Measurements from ENCODE around the gene PCDH18.
"Not testable (repeated sequence)": the region's sequence is repeated elsewhere in the genome, so short reads cannot be mapped to it uniquely, and the experiment has no call there.

DNA sequence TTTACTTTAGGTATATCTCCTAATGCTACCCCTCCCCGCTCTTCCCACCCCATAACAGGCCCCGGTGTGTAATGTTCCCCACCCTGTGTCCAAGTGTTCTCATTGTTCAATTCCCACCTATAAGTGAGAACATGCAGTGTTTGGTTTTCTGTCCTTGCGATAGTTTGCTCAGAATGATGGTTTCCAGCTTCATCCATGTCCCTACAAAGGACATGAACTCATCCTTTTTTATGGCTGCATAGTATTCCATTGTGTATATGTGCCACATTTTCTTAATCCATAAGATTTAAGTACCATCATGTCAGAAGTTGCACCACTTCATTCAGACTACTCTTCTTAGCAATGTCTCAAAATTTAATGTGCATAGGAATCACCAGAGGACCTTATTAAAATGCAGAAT, 5.5 kb upstream of the PCDH18 start:
- TF ChIP-seq, protein P1, sequence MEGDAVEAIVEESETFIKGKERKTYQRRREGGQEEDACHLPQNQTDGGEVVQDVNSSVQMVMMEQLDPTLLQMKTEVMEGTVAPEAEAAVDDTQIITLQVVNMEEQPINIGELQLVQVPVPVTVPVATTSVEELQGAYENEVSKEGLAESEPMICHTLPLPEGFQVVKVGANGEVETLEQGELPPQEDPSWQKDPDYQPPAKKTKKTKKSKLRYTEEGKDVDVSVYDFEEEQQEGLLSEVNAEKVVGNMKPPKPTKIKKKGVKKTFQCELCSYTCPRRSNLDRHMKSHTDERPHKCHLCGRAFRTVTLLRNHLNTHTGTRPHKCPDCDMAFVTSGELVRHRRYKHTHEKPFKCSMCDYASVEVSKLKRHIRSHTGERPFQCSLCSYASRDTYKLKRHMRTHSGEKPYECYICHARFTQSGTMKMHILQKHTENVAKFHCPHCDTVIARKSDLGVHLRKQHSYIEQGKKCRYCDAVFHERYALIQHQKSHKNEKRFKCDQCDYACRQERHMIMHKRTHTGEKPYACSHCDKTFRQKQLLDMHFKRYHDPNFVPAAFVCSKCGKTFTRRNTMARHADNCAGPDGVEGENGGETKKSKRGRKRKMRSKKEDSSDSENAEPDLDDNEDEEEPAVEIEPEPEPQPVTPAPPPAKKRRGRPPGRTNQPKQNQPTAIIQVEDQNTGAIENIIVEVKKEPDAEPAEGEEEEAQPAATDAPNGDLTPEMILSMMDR (IDR thresholded peaks at IDR 0.05): not testable (repeated sequence)
- not testable (repeated sequence) for TF ChIP-seq EP300 (IDR thresholded peaks at IDR 0.05)

Measured in sigmoid colon (tissue), 4 donors.